H1 (cell line): Measurements from ENCODE around the gene NET1. TPM values are rescaled to one million over a fixed set of nuclear protein-coding genes. Genes with fewer than 3 reads are reported as not detected.

Source experiments
- CTCF ChIA-PET: fragments of 300-600 bp; sonication (Branson Sonifier 250); formaldehyde crosslinking; loops from one replicate; lab custom pipeline; 2021; ENCODE audit not compliant: partially characterized antibody; lab: Charles Lee
- POLR2A ChIA-PET: fragments of 300-600 bp; sonication (Branson Sonifier 250); formaldehyde crosslinking; loops from one replicate; lab custom pipeline; 2021; ENCODE audit warnings: inconsistent platforms; ENCODE audit not compliant: partially characterized antibody; lab: Charles Lee
- DNase-seq, 2 experiments: peaks; one replicate each; pipeline versions ENCODE4 v3.0.0 to v3.0.0-alpha.2; 2010 to 2022; ENCODE audit warnings: low spot score in 2 of 2, low read depth in 1 of 2, mixed read lengths in 1 of 2
- FAIRE-seq: peaks from 2 replicates; lab custom pipeline; 2011; peaks lifted over from hg19 to GRCh38; lab: Jason Lieb, UNC
- H2AFZ ChIP-seq: 2 replicates; pipeline ENCODE4 v1.8.1; 2012; ENCODE audit warnings: low read length, inconsistent platforms
- H2AK5ac ChIP-seq: 2 replicates; pipeline ENCODE4 v1.6.1; 2013; ENCODE audit warnings: low read depth, low read length
- H2BK120ac ChIP-seq: replicated peaks from 2 replicates; pipeline ENCODE3; 2013; ENCODE audit warnings: low read depth, low read length, inconsistent platforms
- H2BK12ac ChIP-seq: 2 replicates; pipeline ENCODE4 v1.6.1; 2013; ENCODE audit warnings: low read depth, low read length
- H2BK15ac ChIP-seq: 2 replicates; pipeline ENCODE4 v1.6.1; 2013; ENCODE audit warnings: low read length
- H2BK20ac ChIP-seq: 2 replicates; pipeline ENCODE4 v1.6.1; 2013; ENCODE audit warnings: low read length
- H2BK5ac ChIP-seq: 2 replicates; pipeline ENCODE4 v1.6.1; 2013; ENCODE audit warnings: low read depth, low read length
- H3K14ac ChIP-seq: 2 replicates; pipeline ENCODE4 v1.6.1; 2013; ENCODE audit warnings: inconsistent platforms; ENCODE audit not compliant: insufficient read length
- H3K18ac ChIP-seq: 2 replicates; pipeline ENCODE4 v1.6.1; 2013; ENCODE audit warnings: low read length; ENCODE audit errors: extremely low read depth
- H3K23ac ChIP-seq: 2 replicates; pipeline ENCODE4 v1.6.1; 2013; ENCODE audit warnings: inconsistent platforms; ENCODE audit not compliant: insufficient read length
- H3K23me2 ChIP-seq: 2 replicates; pipeline ENCODE4 v1.6.1; 2013; ENCODE audit warnings: low read depth, low read length
- H3K27ac ChIP-seq: 2 replicates; pipeline ENCODE4 v1.6.1; 2011; ENCODE audit warnings: low read depth, low read length, inconsistent platforms
- H3K27me3 ChIP-seq, 4 experiments: replicated peaks in 1 of 4; 1 replicate in 1 of 4; 2 replicates in 3 of 4; pipeline versions ENCODE4 v1.6.1 to v1.8.1; 2011 to 2013; ENCODE audit warnings: low read length in 3 of 4, mild to moderate bottlenecking in 3 of 4, inconsistent platforms in 2 of 4, mixed read lengths in 2 of 4, moderate library complexity in 1 of 4; ENCODE audit not compliant: control insufficient read depth in 3 of 4, insufficient read depth in 3 of 4; ENCODE audit errors: extremely low read depth in 1 of 4
- H3K36me3 ChIP-seq, 4 experiments: 2 replicates each; pipeline versions ENCODE4 v1.6.1 to v1.8.1; 2011 to 2013; ENCODE audit warnings: mild to moderate bottlenecking in 4 of 4, low read length in 3 of 4, moderate library complexity in 2 of 4, control low read depth in 1 of 4, inconsistent platforms in 1 of 4; ENCODE audit not compliant: insufficient read depth in 4 of 4, control insufficient read depth in 2 of 4
- H3K4ac ChIP-seq: replicated peaks from 2 replicates; pipeline ENCODE3; 2013; ENCODE audit warnings: low read length, low read depth, mixed read lengths, inconsistent platforms; ENCODE audit not compliant: insufficient read length
- H3K4me1 ChIP-seq, 4 experiments: replicated peaks in 1 of 4; 1 replicate in 1 of 4; 2 replicates in 3 of 4; pipeline versions ENCODE4 v1.6.1 to v1.8.1; 2011 to 2013; ENCODE audit warnings: low read length in 3 of 4, inconsistent platforms in 2 of 4, mixed read lengths in 1 of 4; ENCODE audit not compliant: insufficient read depth in 4 of 4, control insufficient read depth in 3 of 4
- H3K4me2 ChIP-seq, 2 experiments: 2 replicates each; pipeline versions ENCODE4 v1.6.1 to v1.8.1; 2011 to 2013; ENCODE audit warnings: low read depth in 2 of 2, low read length in 2 of 2, control low read depth in 1 of 2, inconsistent platforms in 1 of 2, mild to moderate bottlenecking in 1 of 2; ENCODE audit not compliant: insufficient read depth in 1 of 2
- H3K4me3 ChIP-seq, 4 experiments: fragments of 200-600, 300-600 bp in 1 of 4; sonication (generic), shearing (Covaris generic), sonication (Bioruptor Twin) in 1 of 4; 2 replicates each; pipeline versions ENCODE4 v1.5.1 to v1.8.1; 2011 to 2016; ENCODE audit warnings: low read length in 4 of 4, low read depth in 3 of 4, control low read depth in 2 of 4, inconsistent platforms in 2 of 4, mild to moderate bottlenecking in 2 of 4, mixed read lengths in 1 of 4, moderate library complexity in 1 of 4; ENCODE audit not compliant: insufficient read depth in 2 of 4; ENCODE audit errors: extremely low read depth in 1 of 4
- H3K56ac ChIP-seq: replicated peaks from 2 replicates; pipeline ENCODE3; 2013; ENCODE audit warnings: low read depth, mild to moderate bottlenecking, mixed read lengths, low read length, inconsistent platforms; ENCODE audit not compliant: insufficient read length
- H3K79me1 ChIP-seq: 2 replicates; pipeline ENCODE4 v1.6.1; 2013; ENCODE audit warnings: low read depth, low read length, control low read depth
- H3K79me2 ChIP-seq, 2 experiments: 2 replicates each; pipeline versions ENCODE4 v1.6.1 to v1.8.1; 2012 to 2013; ENCODE audit warnings: low read length in 2 of 2, mild to moderate bottlenecking in 2 of 2, inconsistent platforms in 1 of 2; ENCODE audit not compliant: insufficient read depth in 2 of 2, control insufficient read depth in 1 of 2
- H3K9ac ChIP-seq, 4 experiments: replicated peaks in 1 of 4; 1 replicate in 1 of 4; 2 replicates in 3 of 4; pipeline versions ENCODE4 v1.6.1 to v1.8.1; 2011 to 2013; ENCODE audit warnings: low read depth in 3 of 4, low read length in 3 of 4, control low read depth in 2 of 4, mild to moderate bottlenecking in 2 of 4, moderate library complexity in 2 of 4, inconsistent platforms in 1 of 4; ENCODE audit errors: extremely low read depth in 1 of 4
- H3K9me3 ChIP-seq, 2 experiments: 2 replicates each; pipeline versions ENCODE4 v1.6.1 to v1.8.1; 2012 to 2013; ENCODE audit warnings: mild to moderate bottlenecking in 2 of 2, moderate library complexity in 2 of 2, control low read depth in 1 of 2, inconsistent platforms in 1 of 2, low read depth in 1 of 2, low read length in 1 of 2, mixed read lengths in 1 of 2; ENCODE audit not compliant: insufficient read depth in 2 of 2
- H4K20me1 ChIP-seq, 2 experiments: replicated peaks in 1 of 2; 2 replicates each; pipeline versions ENCODE3 to v1.8.1; 2011 to 2013; ENCODE audit warnings: inconsistent platforms in 2 of 2, low read length in 2 of 2, mild to moderate bottlenecking in 1 of 2; ENCODE audit not compliant: insufficient read depth in 2 of 2, control insufficient read depth in 1 of 2
- H4K5ac ChIP-seq: 2 replicates; pipeline ENCODE4 v1.6.1; 2013; ENCODE audit warnings: low read length, low read depth, mixed read lengths, inconsistent platforms; ENCODE audit not compliant: insufficient read length
- H4K8ac ChIP-seq: 2 replicates; pipeline ENCODE4 v1.8.0; 2013; ENCODE audit warnings: mild to moderate bottlenecking, moderate library complexity, low read length, inconsistent platforms; ENCODE audit not compliant: insufficient read depth; ENCODE audit errors: extremely low read depth
- H4K91ac ChIP-seq: replicated peaks from 2 replicates; pipeline ENCODE3; 2013; ENCODE audit warnings: low read length, mixed read lengths, inconsistent platforms; ENCODE audit not compliant: insufficient read length
- CEBPB ChIP-seq: IDR thresholded peaks from 2 replicates; pipeline ENCODE4 v1.6.1; 2012; ENCODE audit warnings: low read depth, low read length
- CTBP2 ChIP-seq: IDR thresholded peaks from 2 replicates; pipeline ENCODE4 v1.7.0; 2011; ENCODE audit warnings: borderline replicate concordance, mild to moderate bottlenecking, moderate library complexity, mixed read lengths, low read length; ENCODE audit not compliant: insufficient read depth, insufficient read length
- CTCF ChIP-seq, 3 experiments: IDR thresholded peaks; 1 replicate in 2 of 3; 2 replicates in 1 of 3; pipeline versions ENCODE4 v1.5.1 to v1.6.1; 2011; ENCODE audit warnings: low read length in 3 of 3, mild to moderate bottlenecking in 3 of 3, inconsistent platforms in 2 of 3, low read depth in 1 of 3, moderate library complexity in 1 of 3; ENCODE audit not compliant: insufficient read depth in 1 of 3; ENCODE audit errors: control extremely low read depth in 1 of 3
- RAD21 ChIP-seq, 2 experiments: IDR thresholded peaks in 1 of 2; conservative IDR thresholded peaks in 1 of 2; 2 replicates each; pipeline ENCODE4 v1.6.1; 2011; ENCODE audit warnings: low read depth in 2 of 2, low read length in 2 of 2, improper control_type of control experiment in 1 of 2, inconsistent platforms in 1 of 2, mild to moderate bottlenecking in 1 of 2, moderate library complexity in 1 of 2
- ZNF274 ChIP-seq: IDR thresholded peaks from 2 replicates; pipeline ENCODE4 v1.7.0; 2012; ENCODE audit warnings: low read length, borderline replicate concordance; ENCODE audit errors: extremely low read depth
- WGBS, 2 experiments: shearing (Covaris generic) in 1 of 2; methylation state at CpG; one replicate each; pipeline versions ENCODE4 v1.1.6 to v1.1.7; 2013 to 2015; ENCODE audit warnings: low lambda C conversion rate in 2 of 2, mixed read lengths in 2 of 2, inconsistent platforms in 1 of 2, low coverage in 1 of 2, missing lambda C conversion rate in 1 of 2; ENCODE audit not compliant: insufficient replicate concordance in 2 of 2, insufficient coverage in 1 of 2, insufficient read length in 1 of 2; ENCODE audit errors: extremely low coverage in 1 of 2, missing lambda C conversion rate in 1 of 2; 5-methylcytosine and 5-hydroxymethylcytosine counted together
- polyA plus RNA-seq, 7 experiments: library from polyadenylated mRNA; depleted of rRNA in 3 of 7; stranded (reverse) in 5 of 7; unstranded in 2 of 7; fragments of >200 nt in 5 of 7; fragments of 200-250 nt in 2 of 7; gene quantifications; 1 replicate in 5 of 7; 2 replicates in 1 of 7; 4 replicates in 1 of 7; pipeline versions ENCODE4 v1.2.1 to v1.2.3, GENCODE V29; 2011 to 2013; ENCODE audit warnings: missing spikeins in 2 of 7, mixed read lengths in 2 of 7
- total RNA-seq: library from RNA; stranded (reverse); fragmentation: NEBNext Ultra II Directional; extraction: Animal tissue kit (Norgen Biotek cat#: 25700); gene quantifications from 2 replicates; pipeline ENCODE4 v1.2.1, GENCODE V29; 2021

NET1 gene
- total and polyA plus RNA-seq, 2 of the 8 experiments (the other 6 are each of a cell fraction or from before 2014, with no cell fraction given): 21.5 to 117 TPM

GRCh38 chr10:5442065-5442989 lies 30.0 kb downstream of the NET1 start:
- Histone ChIP-seq H4K20me1 (peaks cover 0 to 4% of the 10 kb centered on the region in 2 experiments), H4K8ac (no peak overlapping the region), H2BK15ac (no peak overlapping the region), H3K18ac (no peak overlapping the region), H3K56ac (no peak overlapping the region), H3K4ac (no peak overlapping the region), H4K91ac (no peak overlapping the region), H3K4me1 (peaks cover 0 to 3% (median under 1%) of the 10 kb centered on the region in 4 experiments; a peak in 4 of 7 replicates), H3K9ac (no peak overlapping the region), H2BK12ac (no peak overlapping the region), H3K23ac (no peak overlapping the region), H2BK120ac (no peak overlapping the region), H2BK5ac (no peak overlapping the region), H2AFZ (no peak overlapping the region), H3K36me3 (peaks cover 0 to 3% (median 0%) of the 10 kb centered on the region in 4 experiments; a peak in 1 of 8 replicates), H3K79me1 (no peaks in the 10 kb centered on the region), H3K4me3 (no peak overlapping the region), H3K27ac (no peak overlapping the region), H3K79me2 (peaks cover 0 to 17% of the 10 kb centered on the region in 2 experiments; a peak in 2 of 4 replicates), H2AK5ac (no peak overlapping the region), H3K23me2 (peaks cover 2% of the 10 kb centered on the region; the same call in 1 of the 2 replicates), H3K14ac (no peak overlapping the region), H2BK20ac (no peak overlapping the region), H4K5ac (no peak overlapping the region), H3K4me2 (no peak overlapping the region), H3K9me3 (no peaks in the 10 kb centered on the region), H3K27me3 (no peaks in the 10 kb centered on the region)
- POLR2A ChIA-PET: interaction anchor here (1.4 kb wide), 1 partner anchor 29 kb away, joined by 3 read pairs; no protein-coding TSS in a partner anchor
- CTCF ChIA-PET: interaction anchor here (0.7 to 11.1 kb wide), 35 partner anchors 8 to 593 kb away, joined by 3 to 200 read pairs (median 3); partner anchors contain the start of gene CALML5
- WGBS, 2 experiments: 79% methylated on average over 9 of the region's 9 CpGs; no CpG with 5 or more reads in 1 of the 2 experiments
- DNase-seq (no peak), FAIRE-seq (no peak)
- peak in 2 of 3 experiments; percentile 40 to 60; a peak in 2 of 4 replicates for TF ChIP-seq CTCF (IDR thresholded peaks at IDR 0.05; ENCODE audit: control extremely low read depth in 1 of 3, insufficient read depth in 1 of 3, low read depth in 1 of 3, low read length in 3 of 3)
- no peak for TF ChIP-seq CTBP2
- peak; percentile 68 to 74 for TF ChIP-seq RAD21 (IDR thresholded peaks at IDR 0.05 in 1 of 2, conservative IDR thresholded peaks at IDR 0.05 in 1 of 2; ENCODE audit: low read depth in 2 of 2, low read length in 2 of 2)
- TF ChIP-seq ZNF274: no peak
- TF ChIP-seq CEBPB: peak; percentile 77
